GM19328 (cell line): ENCODE measurements around the gene GAR1.
A peak's percentile ranks its signal among the peaks of the same experiment; 100 is the strongest.
"Not testable (repeated sequence)": the region's sequence is repeated elsewhere in the genome, so short reads cannot be mapped to it uniquely, and the experiment has no call there.

ENCODE experiments used
- ATAC-seq: cut with Tn5 transposase; IDR thresholded peaks from one replicate; pipeline ENCODE4 v1.9.1; 2021; ENCODE audit warnings: mild to moderate bottlenecking, moderate library complexity; ENCODE audit not compliant: unreplicated experiment

The GAR1 gene

GRCh38 chr4:109815151-109816081, at the start of gene GAR1:
TSS of gene GAR1 (plus strand) at chr4:109815762. CDS start at chr4:109816165, 403 bp downstream.
- ATAC-seq: peak; percentile 99

GRCh38 chr4:109782092-109782491, 33.5 kb upstream of the GAR1 start:
- not testable (repeated sequence) for ATAC-seq

GRCh38 chr4:109786846-109787245, 28.7 kb upstream of the GAR1 start:
- ATAC-seq: no peak

- no peak for ATAC-seq
Measured at GRCh38 chr4:109787807-109788206, 27.8 kb upstream of the GAR1 start.

GRCh38 chr4:109795059-109795458, 20.5 kb upstream of the GAR1 start:
- ATAC-seq: no peak

GRCh38 chr4:109798866-109799265, 16.7 kb upstream of the GAR1 start:
- no peak for ATAC-seq

GRCh38 chr4:109801099-109801789, 14.3 kb upstream of the GAR1 start:
- ATAC-seq: no peak

- no peak for ATAC-seq
Measured at GRCh38 chr4:109801895-109802319, 13.7 kb upstream of the GAR1 start, which contains the start of gene CFI. TSS of gene CFI (minus strand) at chr4:109801999. CDS start at chr4:109801971, 28 bp downstream.

- ATAC-seq: peak; percentile 57
Measured at GRCh38 chr4:109803924-109804571, 11.5 kb upstream of the GAR1 start.

GRCh38 chr4:109809655-109810054, 5.9 kb upstream of the GAR1 start:
- ATAC-seq: no peak

GRCh38 chr4:109810552-109811387, 4.8 kb upstream of the GAR1 start:
- ATAC-seq: no peak

- ATAC-seq: no peak
Measured at GRCh38 chr4:109811707-109812106, 3.9 kb upstream of the GAR1 start.

GRCh38 chr4:109816082-109816442, 500 bp downstream of the GAR1 start:
- ATAC-seq: no peak

GRCh38 chr4:109816894-109817293, 1.3 kb downstream of the GAR1 start:
- no peak for ATAC-seq

GRCh38 chr4:109818268-109818667, 2.7 kb downstream of the GAR1 start:
- ATAC-seq: no peak

GRCh38 chr4:109820563-109820962, 5.0 kb downstream of the GAR1 start:
- ATAC-seq: no peak

GRCh38 chr4:109821185-109821584, 5.6 kb downstream of the GAR1 start:
- ATAC-seq: no peak

- ATAC-seq: no peak
Measured at GRCh38 chr4:109826719-109827118, 11.2 kb downstream of the GAR1 start.

GRCh38 chr4:109827672-109828071, 12.1 kb downstream of the GAR1 start, which contains the start of gene RRH:
TSS of gene RRH (plus strand) at chr4:109827972. CDS start at chr4:109828028, 56 bp downstream.
- ATAC-seq: no peak

- no peak for ATAC-seq
Measured at GRCh38 chr4:109833756-109834155, 18.2 kb downstream of the GAR1 start.
